NCI-H2227 (cell line): ENCODE results near the gene TTI1.

ENCODE experiments used
- DNase-seq: peaks from one replicate; lab custom pipeline; 2025; ENCODE audit not compliant: unreplicated experiment; lab: John Stamatoyannopoulos, UW

TTI1 gene

DNA sequence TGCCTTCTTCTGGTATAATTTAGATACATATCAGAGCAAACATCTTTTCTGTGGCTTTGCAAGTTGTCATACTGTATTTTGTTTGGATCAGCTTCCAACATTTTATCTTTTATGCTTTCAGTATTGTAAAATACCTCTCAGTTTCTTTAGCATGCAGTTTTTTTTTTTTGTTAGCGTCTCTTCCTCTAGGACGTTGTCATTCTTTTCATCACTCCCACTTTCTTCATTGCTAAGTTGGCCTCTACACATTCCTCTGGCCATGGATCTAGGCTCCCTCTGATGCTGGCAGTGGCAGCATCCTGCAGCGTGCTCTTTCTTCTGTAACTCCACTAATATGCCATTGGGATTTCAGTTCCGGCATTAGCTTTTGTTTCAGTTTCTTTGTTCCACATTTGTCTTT, 22.0 kb upstream of the TTI1 start:
- DNase-seq, result no peak

- no peak for DNase-seq
Measured at GRCh38 chr20:38054647-38055046, 21.4 kb upstream of the TTI1 start.

DNA sequence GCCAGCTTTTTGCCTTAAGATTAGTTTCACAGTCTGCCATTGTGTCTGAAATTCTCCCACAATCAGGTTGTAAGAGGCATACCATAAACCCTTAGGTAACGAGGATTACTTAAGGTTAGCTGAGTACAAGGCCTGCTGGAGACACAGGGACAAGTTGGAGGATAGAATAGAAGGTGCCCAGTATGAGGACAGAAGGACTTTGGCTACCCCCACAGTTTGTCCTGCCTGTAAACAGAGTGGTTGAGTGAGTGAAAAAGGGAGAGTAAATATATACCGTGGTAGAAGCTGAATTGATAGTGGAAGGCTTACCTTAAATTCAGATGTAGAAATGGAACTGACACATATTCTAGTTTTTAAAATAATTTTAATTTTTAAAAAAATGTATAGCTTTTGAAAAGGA, 19.6 kb upstream of the TTI1 start:
- DNase-seq, result no peak

DNA sequence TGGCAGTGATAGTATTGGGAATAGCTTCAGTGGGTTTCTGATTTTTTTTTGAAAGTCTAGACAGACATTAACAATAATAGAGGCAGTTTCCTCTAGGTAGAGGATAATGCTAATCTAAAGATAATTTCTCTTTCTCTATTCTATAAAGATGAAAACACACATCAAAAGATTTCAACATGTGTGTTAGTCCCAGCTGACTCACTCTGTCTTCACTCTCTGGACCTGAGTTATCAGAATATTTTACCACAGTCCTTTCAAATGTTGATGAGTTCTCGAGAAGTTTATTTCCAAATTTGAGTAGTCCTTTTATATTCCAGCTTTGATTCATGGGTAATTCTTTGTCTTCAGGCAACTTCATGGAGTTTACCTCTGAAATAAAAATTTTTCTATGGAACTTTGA, 17.4 kb upstream of the TTI1 start:
- no peak for DNase-seq

GRCh38 chr20:38049800-38050199, 16.5 kb upstream of the TTI1 start:
- no peak for DNase-seq

DNA sequence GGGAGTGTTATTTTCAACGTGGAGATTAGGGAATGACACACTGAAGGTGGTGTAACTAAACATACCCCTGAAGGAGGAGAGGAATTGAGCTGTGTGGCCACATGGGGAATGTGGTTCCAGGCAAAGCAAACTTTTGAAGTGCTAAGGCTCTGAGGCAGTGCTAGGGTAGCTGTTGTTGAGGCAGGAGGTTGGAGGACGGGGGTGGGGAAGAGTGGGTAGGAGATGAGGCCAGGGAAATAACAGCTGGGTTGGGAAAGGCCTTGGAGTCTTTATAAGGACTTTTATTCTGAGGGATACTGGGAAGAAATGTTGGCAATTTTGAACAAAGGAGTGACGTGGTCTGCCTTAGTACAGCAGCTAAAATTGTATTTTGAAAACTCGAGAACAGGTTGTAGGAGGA, 13.3 kb upstream of the TTI1 start:
- no peak for DNase-seq

- DNase-seq, result no peak
Measured at GRCh38 chr20:38044685-38045084, 11.4 kb upstream of the TTI1 start.

DNA sequence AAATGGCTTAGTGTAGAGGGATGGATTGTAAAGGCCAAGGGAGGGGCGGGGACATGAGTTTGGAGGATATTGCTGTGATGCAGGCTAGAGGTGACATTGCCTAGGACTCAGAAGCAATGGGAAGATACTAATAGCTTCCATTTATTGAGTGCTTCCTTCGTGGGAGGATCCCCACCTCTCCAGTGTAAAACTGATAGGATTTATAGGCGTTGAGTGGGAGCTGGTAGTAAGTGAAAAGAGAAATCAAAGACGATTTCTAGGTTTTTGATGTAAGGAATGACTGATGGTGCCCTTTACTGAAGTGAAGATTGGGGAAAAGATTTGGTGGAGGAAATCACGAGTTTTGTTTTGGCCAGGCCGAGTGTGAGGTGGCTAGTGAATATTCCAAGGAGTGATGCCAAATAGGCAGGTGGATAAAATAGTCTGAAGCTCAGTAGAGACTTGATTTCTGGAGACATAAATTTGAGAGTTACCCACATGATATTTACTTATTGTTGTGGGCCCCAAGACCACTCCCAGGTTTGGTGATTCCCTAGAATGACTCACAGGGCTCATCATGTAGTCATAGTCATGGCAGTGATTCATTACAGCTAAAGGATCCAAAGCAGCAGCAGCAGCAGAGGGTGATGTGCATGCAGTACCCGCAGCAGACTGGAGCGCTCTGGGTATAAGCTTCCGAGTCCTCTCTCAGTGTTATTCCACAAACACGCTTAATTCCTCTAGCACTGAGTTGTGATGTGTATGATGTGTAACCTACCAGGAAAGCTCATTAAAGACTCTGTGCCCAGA, 10.4 kb upstream of the TTI1 start:
- DNase-seq, result no peak

DNA sequence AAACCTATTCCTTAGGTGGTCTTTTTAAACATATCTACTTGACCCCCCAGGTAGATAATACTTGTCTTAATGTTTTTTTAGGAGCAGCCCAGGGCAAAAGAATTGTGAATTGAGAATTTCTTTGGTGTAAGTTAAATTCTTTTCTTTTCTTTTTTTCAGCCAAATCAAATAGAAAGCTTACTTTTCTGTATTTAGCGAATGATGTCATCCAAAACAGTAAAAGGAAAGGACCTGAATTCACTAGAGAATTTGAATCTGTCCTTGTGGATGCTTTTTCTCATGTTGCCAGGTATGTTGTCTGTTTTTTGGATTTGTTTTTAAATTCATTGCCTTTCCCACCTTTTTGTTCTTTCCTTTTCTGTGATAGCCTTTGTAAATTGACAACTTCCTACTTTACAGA, 7.0 kb upstream of the TTI1 start:
- DNase-seq, result no peak

DNA sequence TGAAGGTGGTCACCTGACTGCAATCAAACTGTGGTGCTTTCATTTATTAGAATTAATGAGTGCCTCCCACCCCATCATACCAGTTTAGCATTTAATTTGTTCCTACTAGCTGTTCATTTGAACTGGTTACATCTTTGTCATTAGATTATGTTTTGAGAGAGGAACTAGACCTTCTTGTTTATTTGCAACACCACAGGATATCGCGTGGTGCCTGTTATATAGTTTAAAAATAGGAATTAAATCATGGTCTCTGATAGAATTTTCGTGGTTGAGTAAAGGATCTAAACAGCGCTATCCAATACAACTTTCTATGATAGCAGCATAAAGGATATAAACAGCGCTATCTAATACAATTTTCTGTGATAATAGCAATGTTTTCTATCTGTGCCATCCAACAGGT, 3.1 kb upstream of the TTI1 start:
- DNase-seq, result no peak

DNA sequence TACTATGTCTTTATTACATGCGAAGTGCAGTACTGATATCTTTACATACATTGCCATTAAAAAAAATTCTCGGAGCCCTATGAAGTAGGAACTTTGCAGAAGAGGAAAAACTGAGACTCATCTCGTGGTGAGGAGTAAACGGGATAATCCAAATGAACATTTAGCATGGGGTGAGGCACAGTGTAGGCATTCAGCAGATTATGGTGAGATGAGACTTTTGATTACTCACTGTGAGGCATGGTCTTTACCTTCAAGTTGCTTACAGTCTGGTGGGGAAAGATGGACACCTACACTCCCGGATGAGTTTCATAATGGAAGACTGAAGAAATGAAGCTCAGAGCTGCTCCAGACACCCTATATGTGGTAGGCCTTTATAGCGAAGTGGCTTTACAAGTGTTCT, 1.7 kb upstream of the TTI1 start:
- DNase-seq, result no peak

DNA sequence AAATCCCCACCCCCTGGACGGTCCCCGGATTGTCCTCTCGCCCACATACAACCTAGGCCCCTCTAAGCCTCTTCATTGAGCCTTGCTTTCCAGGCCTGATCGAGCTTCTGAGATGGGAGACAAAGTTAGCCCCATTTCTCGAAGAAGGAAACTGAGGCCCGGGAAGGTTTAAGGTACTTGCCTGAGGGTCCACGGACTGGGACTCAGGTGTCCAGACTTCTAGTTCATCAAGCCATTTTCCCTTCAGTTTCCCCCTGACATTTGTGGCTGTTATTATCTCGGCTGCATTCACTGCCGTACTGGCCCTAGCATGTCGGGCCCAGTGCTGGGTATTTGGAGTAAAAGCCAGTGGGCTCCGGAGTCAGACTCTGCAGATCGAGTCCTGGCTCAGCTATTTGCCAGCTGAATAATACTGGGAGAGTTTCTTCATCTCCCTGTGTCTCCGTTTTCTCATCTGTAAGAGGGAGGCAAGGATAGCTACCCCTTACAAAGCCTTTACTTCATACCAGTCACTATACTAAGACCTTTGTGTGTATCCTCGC, 923 bp upstream of the TTI1 start:
- DNase-seq, result peak; percentile 43

DNA sequence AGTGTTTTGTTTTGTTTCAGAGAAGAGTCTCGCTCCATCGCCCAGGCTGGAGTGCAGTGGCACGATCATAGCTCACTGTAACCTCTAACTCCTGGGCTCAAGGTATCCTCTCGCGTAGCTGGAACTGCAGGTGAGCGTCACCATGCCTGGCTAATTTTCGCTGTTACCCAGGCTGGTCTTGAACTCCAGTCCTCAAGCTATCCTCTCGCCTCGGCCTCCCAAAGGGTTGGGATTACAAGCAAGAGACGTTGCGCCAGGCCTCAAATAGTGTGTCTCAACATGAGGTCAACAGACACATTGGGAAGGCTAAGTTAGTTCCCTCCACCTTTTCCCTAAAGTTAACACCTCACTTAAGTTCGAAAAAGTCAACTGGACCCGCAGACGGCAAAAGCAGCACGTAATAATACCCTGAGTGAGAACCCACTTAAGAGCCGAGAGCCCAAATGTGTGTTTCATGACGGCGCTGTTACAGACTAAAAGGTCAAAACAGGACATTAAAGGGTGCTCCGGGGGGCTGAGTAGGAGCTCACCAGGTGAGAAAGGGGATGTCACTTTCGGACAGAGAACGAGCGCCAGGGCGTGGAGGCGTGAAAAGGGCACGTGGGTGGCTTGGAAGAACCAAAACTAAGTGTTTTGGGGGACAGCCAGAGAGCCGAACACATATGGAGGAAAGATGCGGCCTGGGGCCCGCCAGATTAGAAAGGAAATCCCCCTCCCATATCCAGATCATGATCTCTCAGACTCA, 499 bp downstream of the TTI1 start:
- DNase-seq, result peak; percentile 67

- no peak for DNase-seq
Measured at GRCh38 chr20:38031957-38032356, 1.3 kb downstream of the TTI1 start.

- no peak for DNase-seq
Measured at GRCh38 chr20:38029453-38029852, 3.8 kb downstream of the TTI1 start.

- DNase-seq, result no peak
Measured at GRCh38 chr20:38024496-38024895, 8.8 kb downstream of the TTI1 start.

- DNase-seq, result no peak
Measured at GRCh38 chr20:38023181-38024001, 9.9 kb downstream of the TTI1 start.

DNA sequence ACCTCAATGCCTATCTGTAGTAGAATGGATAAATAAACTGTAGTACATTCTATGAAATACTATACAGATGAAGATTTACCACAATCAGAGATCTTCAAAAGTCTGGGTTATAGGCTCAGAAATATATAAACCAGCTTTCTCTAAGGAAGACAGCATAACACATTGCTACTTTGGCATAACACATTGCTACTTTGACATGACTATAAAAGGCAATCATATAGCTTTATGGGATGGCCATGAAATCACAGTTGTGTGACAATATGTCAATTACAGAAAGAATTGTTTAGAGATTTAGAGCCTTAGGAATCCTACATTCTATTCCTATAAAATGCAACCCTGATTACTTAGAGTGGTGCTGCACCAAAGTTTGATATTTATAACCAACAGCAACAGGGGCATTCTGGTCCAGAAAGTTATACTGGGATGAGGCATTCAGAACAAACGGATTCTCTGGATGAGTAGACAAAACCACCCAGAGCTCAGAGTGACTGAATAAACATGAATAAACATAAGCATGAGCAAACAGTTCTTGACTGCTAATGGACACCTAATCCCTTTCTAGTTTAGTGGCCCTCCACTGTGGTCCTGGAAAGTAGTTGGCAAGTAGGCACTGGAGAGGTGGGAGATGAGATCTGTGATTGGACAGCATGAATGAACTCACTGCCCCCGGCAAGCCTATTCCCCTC, 12.0 kb downstream of the TTI1 start:
- no peak for DNase-seq

DNA sequence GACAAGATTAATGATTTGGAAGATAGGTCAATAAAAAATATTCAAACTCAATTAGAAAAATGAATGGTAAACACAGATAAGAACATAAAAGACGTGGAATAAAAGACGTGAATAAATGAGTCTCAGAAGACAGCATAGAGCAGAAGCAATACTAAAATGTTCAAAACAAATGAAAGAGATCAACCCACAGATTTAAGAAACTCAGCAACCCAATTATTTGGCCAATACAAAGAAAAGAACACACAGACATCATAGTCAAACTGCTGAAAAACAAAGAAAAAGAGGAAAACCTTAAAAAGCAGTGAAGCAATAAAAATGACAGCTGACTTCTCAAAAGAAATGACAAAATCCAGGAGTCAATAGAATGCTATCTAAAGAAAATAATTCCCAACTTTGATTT, 14.9 kb downstream of the TTI1 start:
- DNase-seq, result no peak

DNA sequence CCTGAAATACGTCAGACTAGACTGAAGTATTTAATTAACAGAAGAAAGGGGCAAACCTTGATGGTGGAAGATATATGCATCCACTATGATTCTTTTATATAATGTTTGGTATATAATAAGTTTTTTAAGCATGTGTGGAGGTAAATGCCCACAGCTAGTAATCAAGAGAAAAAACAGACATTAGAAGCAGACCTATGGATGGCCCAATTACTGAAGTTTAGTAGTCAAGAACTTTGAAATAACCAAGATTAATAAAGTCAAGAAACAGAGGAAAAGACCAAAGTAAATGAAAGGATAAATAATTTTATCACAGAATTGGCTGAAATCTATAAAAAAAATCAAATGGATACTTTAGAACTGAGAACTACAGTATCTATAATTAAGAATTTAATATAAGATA, 15.3 kb downstream of the TTI1 start:
- no peak for DNase-seq

DNA sequence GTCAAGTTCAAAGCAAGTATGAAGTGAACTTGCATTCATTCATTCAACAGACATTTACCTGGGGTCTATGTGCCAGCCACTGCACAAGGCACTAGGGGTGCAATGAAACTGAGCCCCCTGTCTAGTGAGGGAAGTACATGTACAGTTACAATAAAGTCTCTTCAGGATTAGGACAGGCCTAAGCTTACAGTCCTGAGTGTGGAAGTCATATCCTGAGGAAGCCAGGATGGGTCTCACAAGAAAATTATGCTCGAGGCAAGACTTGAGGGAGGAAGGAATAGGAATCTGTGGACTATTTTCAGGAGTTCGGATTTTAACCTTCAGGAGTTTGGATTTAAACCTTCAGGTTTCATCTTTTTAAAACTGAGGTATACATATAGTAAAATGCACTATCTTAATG, 19.4 kb downstream of the TTI1 start:
- DNase-seq, result no peak
